ENCODE measurements around the gene C2orf68.

Gene C2orf68

DNA sequence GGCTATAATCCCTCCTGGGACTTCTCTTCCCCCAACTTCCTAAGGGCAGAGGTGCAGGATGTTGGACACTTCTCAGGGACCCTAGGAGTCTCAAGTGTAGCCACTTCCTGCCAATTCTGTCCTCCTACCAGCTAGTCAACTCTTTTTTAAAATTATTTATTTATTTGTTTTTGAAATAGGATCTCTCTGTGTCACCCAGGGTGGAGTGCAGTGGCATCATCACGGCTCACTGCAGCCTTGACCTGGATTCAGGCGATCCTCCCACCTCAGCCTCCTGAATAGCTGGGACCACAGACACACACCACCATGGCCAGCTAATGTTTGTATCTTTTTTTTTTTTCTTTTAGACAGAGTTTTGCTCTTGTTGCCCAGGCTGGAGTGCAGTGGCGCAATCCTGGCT, 44.6 kb upstream of the C2orf68 start:
- TF ChIP-seq, protein P1, sequence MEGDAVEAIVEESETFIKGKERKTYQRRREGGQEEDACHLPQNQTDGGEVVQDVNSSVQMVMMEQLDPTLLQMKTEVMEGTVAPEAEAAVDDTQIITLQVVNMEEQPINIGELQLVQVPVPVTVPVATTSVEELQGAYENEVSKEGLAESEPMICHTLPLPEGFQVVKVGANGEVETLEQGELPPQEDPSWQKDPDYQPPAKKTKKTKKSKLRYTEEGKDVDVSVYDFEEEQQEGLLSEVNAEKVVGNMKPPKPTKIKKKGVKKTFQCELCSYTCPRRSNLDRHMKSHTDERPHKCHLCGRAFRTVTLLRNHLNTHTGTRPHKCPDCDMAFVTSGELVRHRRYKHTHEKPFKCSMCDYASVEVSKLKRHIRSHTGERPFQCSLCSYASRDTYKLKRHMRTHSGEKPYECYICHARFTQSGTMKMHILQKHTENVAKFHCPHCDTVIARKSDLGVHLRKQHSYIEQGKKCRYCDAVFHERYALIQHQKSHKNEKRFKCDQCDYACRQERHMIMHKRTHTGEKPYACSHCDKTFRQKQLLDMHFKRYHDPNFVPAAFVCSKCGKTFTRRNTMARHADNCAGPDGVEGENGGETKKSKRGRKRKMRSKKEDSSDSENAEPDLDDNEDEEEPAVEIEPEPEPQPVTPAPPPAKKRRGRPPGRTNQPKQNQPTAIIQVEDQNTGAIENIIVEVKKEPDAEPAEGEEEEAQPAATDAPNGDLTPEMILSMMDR (IDR thresholded peaks at IDR 0.05): no peak
- Histone ChIP-seq H3K4me3 (ENCODE audit: low read depth in 1 of 2, low read length in 1 of 2) (no peak overlapping the region), H3K4me1 (ENCODE audit: control insufficient read depth in 1 of 2, insufficient read depth in 1 of 2, low read depth in 1 of 2, low read length in 1 of 2) (no peaks in the 10 kb centered on the region), H3K27me3 (no peaks in the 10 kb centered on the region), H3K9me3 (no peaks in the 10 kb centered on the region), H3K27ac (no peak overlapping the region), H3K36me3 (peaks cover 58% of the 10 kb centered on the region)

DNA sequence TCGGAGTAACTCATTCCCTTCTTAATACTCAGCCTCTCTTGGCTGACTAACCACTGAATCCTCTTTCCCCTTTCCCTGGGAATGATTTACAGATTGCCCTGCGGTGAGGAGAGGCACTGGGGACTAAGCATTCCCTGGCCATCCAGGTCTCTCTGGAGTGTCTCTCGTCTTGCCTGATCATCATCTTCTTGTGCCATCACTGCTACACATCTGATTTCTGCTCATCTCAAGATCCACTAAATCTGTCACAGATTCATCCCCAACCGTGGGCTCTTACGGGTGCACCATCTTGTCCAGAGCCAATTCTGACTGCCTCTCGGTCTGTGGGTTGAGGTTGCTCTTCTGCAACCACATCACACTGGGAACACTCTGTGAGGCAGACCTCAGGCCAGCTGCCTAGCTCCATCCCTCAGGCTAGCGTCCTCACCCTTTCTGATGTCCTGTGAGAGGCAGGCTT, 44.1 kb upstream of the C2orf68 start:
- TF ChIP-seq, protein P1 (IDR thresholded peaks at IDR 0.05): no peak
- Histone ChIP-seq H3K4me3 (ENCODE audit: low read depth in 1 of 2, low read length in 1 of 2) (no peak overlapping the region), H3K9me3 (no peaks in the 10 kb centered on the region), H3K4me1 (ENCODE audit: control insufficient read depth in 1 of 2, insufficient read depth in 1 of 2, low read depth in 1 of 2, low read length in 1 of 2) (no peaks in the 10 kb centered on the region), H3K27ac (no peak overlapping the region), H3K36me3 (peaks cover 62% of the 10 kb centered on the region), H3K27me3 (no peaks in the 10 kb centered on the region)

DNA sequence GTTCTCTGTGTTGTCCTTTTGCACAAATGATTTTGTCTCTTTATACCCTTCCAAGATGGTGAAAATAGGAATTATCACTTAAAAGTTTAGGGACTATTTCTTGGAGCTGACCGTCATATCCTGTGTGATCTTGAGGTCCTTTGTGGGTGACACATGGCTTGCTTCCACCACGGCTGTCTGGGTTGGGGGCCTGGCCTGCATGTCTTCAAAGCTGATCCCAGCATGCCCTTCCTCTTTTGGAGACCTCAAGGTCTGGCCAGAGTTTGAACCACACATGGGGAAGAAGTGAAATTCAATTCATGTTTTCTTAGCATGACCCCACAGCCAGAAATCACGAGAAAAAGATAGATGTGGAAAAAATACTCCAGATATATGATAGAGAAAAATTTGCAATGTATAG, 42.1 kb upstream of the C2orf68 start:
- no peak overlapping the region for H3K4me3 ChIP-seq (ENCODE audit: low read depth in 1 of 2, low read length in 1 of 2)
- no peaks in the 10 kb centered on the region for H3K27me3 ChIP-seq
- no peaks in the 10 kb centered on the region for H3K4me1 ChIP-seq (ENCODE audit: control insufficient read depth in 1 of 2, insufficient read depth in 1 of 2, low read depth in 1 of 2, low read length in 1 of 2)
- H3K36me3 ChIP-seq: peaks cover 78% of the 10 kb centered on the region
- no peaks in the 10 kb centered on the region for H3K9me3 ChIP-seq
- H3K27ac ChIP-seq: no peak overlapping the region
- TF ChIP-seq, protein P1 (IDR thresholded peaks at IDR 0.05): no peak

DNA sequence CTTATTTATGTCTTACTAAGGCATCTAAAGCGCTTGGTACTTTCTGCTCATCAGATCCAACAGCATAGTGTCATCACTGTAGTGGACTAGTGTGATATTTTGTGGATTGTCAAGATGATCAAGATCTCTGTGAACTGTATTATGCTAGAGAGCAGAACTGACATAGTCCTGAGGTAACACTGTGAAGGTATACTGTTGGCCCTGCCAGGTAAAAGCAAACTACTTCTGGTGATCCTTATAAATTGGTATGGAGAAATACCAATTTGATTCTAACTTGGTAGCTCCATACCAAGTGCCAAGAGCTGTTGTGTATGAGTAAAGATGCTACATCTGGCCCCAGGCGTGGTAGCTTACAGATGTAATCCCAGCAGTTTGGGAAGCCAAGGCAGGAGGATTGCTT, 40.2 kb upstream of the C2orf68 start:
- TF ChIP-seq, protein P1 (IDR thresholded peaks at IDR 0.05): no peak
- no peaks in the 10 kb centered on the region for H3K4me1 ChIP-seq (ENCODE audit: control insufficient read depth in 1 of 2, insufficient read depth in 1 of 2, low read depth in 1 of 2, low read length in 1 of 2)
- no peaks in the 10 kb centered on the region for H3K27me3 ChIP-seq
- peaks cover 85% of the 10 kb centered on the region for H3K36me3 ChIP-seq
- H3K4me3 ChIP-seq (ENCODE audit: low read depth in 1 of 2, low read length in 1 of 2): no peak overlapping the region
- H3K9me3 ChIP-seq: no peaks in the 10 kb centered on the region
- no peak overlapping the region for H3K27ac ChIP-seq

DNA sequence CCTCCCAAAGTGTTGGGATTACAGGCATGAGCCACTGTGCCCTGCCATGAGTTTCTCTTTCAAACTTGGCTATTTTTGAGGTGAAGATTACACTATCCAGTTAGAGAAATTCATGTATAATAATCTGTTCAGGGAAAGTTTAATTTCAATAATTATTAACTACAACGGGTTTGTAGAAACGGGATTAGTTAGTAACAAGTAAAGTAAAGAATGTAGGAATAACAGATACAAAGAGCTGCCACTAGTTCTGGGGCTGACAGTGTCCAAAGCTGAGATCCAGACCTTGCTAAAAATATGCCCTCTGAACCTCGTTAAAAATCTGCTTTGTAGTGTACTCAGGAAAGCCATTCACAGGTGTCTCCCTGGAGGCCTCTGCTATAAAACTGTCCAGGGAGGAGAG, 39.2 kb upstream of the C2orf68 start:
- no peak overlapping the region for H3K27ac ChIP-seq
- peaks cover 86% of the 10 kb centered on the region for H3K36me3 ChIP-seq
- no peaks in the 10 kb centered on the region for H3K27me3 ChIP-seq
- H3K4me3 ChIP-seq (ENCODE audit: low read depth in 1 of 2, low read length in 1 of 2): no peak overlapping the region
- TF ChIP-seq, protein P1 (IDR thresholded peaks at IDR 0.05): no peak
- H3K4me1 ChIP-seq (ENCODE audit: control insufficient read depth in 1 of 2, insufficient read depth in 1 of 2, low read depth in 1 of 2, low read length in 1 of 2): no peaks in the 10 kb centered on the region
- no peaks in the 10 kb centered on the region for H3K9me3 ChIP-seq

DNA sequence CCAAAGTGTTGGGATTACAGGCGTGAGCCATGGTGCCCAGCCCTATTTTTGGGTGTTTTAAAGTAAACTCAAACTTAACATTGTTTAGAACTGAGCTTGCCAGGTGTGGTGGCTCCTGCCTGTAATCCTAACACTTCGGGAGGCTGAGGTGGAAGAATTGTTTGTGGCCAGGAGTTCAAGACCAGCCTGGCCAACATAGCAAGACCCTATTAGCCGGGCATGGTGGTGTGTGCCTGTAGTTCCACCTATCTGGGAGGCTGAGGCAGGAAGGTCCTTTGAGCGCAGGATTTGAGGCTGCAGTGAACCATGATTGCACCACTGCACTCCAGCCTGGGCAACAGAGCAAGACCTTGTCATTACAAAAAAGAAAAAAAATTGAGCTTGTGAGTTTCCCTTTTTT, 38.6 kb upstream of the C2orf68 start:
- Histone ChIP-seq H3K4me1 (ENCODE audit: control insufficient read depth in 1 of 2, insufficient read depth in 1 of 2, low read depth in 1 of 2, low read length in 1 of 2) (no peaks in the 10 kb centered on the region), H3K4me3 (ENCODE audit: low read depth in 1 of 2, low read length in 1 of 2) (no peak overlapping the region), H3K27me3 (no peaks in the 10 kb centered on the region), H3K36me3 (peaks cover 89% of the 10 kb centered on the region), H3K9me3 (no peaks in the 10 kb centered on the region), H3K27ac (no peak overlapping the region)
- TF ChIP-seq, protein P1 (IDR thresholded peaks at IDR 0.05): no peak

All from neutrophil (primary cell).